GM19397 (cell line): ENCODE results near the gene GKN2.

Experiments used
- ATAC-seq: cut with Tn5 transposase; IDR thresholded peaks from one replicate; pipeline ENCODE4 v1.9.1; 2021; ENCODE audit warnings: mild to moderate bottlenecking, moderate library complexity; ENCODE audit not compliant: unreplicated experiment

The GKN2 gene

GRCh38 chr2:68952887-68953521, at the start of gene GKN2:
GKN2 (minus strand) TSS chr2:68952893; CDS start chr2:68952861, 32 bp downstream.
- ATAC-seq = no peak

- no peak for ATAC-seq
These were observed 49.2 kb upstream of the GKN2 start for GRCh38 chr2:69001879-69002278.

- ATAC-seq = no peak
These were observed 44.7 kb upstream of the GKN2 start for GRCh38 chr2:68997401-68997800.

DNA sequence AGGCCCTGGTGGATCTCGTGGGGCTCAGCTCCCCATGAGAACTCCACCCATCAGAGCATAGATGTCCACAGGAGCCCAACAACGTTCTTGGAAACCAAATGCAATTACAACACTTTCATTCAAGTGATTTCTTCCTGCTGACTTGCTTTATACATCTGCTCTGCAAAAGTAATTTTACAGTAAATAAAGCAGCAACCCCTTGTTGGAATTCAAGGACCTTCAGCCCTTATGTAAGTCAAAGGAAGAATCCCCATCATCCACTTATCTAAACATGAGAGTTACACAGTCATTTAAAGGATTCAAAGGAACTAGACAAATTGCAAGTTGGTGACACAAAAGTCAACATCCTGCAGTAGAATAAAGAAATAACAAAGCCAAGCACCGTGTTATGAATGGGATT, 43.2 kb upstream of the GKN2 start:
- ATAC-seq = no peak

- no peak for ATAC-seq
These were observed 42.2 kb upstream of the GKN2 start for GRCh38 chr2:68994864-68995263.

GRCh38 chr2:68993660-68994059, 41.0 kb upstream of the GKN2 start:
- ATAC-seq = no peak

DNA sequence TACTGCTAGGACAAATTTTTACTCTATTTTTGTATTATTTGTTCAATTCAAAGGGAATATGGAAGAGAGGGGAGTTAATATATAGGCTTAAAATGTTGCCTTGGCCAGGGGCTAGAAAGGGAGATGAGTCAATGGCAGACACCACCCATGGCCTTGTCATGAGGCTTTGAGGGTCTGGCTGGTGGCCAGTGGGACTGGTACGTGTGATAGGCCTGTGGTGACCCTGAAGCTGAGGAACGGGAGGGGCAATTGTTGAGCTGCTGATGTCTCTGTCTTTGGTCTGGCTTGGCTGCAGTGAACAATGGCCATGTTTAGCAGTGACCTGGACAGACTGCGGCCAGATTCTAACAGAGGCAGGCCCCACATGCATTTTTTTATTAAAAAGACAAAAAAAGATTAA, 40.2 kb upstream of the GKN2 start:
- ATAC-seq = no peak

GRCh38 chr2:68992341-68992740, 39.6 kb upstream of the GKN2 start:
- ATAC-seq = no peak

GRCh38 chr2:68989035-68989434, 36.3 kb upstream of the GKN2 start:
- ATAC-seq = no peak

GRCh38 chr2:68987021-68987503, 34.4 kb upstream of the GKN2 start:
- no peak for ATAC-seq

GRCh38 chr2:68980956-68981355, 28.3 kb upstream of the GKN2 start:
- ATAC-seq = no peak

DNA sequence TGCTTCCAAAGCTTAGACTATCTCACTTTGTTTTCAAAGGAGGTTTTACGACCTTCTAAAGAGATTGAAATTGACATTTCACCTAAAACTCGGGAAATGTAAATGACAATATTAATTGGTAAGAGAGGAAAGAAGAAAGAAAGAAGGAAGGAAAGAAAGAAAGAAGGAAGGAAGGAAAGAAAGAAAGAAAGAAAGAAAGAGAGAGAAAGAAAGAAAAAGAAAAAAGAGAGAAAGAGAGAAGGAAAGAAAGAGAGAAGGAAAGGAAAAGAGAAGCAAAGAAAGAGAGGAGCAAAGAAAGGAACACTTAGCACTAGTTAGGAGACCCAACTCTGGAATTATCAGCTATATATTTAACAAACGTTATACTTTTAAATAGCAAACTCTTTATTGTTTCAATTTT, 25.4 kb upstream of the GKN2 start:
- ATAC-seq = no peak

DNA sequence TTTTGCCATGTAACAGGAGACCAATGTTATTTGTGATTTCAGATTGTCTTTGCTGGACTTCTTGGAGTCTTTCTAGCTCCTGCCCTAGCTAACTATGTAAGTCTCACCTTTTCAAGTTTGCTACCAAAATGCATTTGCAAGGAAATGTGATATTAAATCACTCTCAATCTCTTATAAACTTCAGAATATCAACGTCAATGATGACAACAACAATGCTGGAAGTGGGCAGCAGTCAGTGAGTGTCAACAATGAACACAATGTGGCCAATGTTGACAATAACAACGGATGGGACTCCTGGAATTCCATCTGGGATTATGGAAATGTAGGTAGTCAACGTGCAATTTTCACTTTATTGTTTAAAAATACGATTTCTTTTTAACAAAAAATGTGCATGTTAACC, 24.8 kb upstream of the GKN2 start:
- no peak for ATAC-seq

GRCh38 chr2:68975844-68976243, 23.2 kb upstream of the GKN2 start:
- no peak for ATAC-seq

GRCh38 chr2:68974946-68975665, 22.4 kb upstream of the GKN2 start:
- no peak for ATAC-seq

GRCh38 chr2:68974251-68974650, 21.6 kb upstream of the GKN2 start, which contains the start of gene GKN1:
GKN1 (plus strand) TSS chr2:68974636; CDS start chr2:68974678, 42 bp downstream.
- no peak for ATAC-seq

DNA sequence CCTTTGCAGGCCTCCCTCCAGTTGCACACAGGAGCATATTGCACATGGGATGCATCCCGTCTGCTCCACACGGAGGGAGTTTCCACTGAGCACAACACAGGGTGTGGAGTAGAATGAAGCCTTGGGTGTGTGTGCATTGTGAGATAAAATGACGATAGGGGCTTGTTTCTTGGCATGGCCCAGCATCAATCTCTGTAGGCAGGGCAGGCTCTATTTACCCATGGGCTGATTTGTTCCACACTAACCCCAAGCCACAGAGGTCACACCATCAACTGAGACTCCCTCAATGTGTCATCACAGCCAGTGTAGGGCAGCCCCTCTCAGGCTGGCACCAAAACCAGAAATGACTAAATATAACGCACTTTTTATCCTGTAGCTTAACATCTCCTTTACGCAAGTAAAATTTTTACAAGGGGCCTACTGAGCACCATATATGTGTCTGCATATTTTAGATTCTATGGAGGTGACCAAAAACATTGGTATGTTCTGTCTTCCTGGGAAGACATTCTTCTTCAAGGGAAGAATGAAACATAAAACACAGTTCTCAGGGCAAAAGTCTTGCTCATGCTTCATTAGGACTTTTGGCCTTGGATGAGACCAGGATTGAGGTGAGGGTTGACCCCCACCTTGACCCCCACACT, 19.0 kb upstream of the GKN2 start:
- ATAC-seq = no peak

GRCh38 chr2:68970566-68971265, 18.0 kb upstream of the GKN2 start:
- ATAC-seq = no peak

GRCh38 chr2:68969736-68970490, 17.2 kb upstream of the GKN2 start:
- ATAC-seq = no peak

- no peak for ATAC-seq
These were observed 15.5 kb upstream of the GKN2 start for GRCh38 chr2:68968221-68968620.

DNA sequence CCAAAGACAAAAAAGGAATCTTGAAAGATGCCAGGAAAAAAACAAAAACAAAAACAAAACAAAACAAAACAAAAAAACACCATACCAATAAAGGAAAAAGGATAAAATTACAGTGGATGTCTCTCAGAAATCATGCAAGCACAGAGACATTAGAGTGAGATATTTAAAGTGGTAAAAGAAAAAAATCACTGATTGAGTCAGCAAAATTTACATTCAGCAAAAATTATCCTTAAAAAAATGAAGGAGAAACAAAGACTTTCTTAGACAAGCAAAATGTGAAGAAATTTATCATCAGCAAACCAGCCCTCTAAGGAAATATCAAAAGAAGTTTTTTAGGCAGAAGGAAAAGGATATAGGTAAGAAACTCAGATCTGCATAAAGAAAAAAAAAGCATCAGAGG, 11.6 kb upstream of the GKN2 start:
- no peak for ATAC-seq
